Measurements from ENCODE around the gene CHAD. TPM values are rescaled to one million over a fixed set of nuclear protein-coding genes. Genes with fewer than 3 reads are reported as not detected.

The CHAD gene
- total RNA-seq, 2 donors from 2014 or later = 0.51 to 1.6 TPM

DNA sequence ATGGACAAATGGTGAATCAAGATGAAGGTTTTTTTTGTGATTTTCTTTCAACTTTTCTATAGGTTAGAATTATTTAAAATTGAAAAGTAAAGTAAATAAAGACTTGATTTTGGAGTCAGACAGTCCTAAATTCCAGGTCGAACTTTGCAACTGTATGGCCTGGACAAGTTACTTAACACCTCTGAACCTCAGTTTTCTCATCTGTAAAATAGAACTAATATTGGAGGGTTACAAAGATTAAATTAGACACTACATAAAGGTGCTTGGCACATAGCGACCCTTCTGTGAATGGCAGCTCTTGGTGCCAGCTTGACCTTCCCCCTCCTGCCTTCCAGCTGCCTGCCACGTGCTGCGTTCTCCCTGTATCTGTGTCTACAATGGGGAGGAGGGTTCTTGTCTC lies 13.0 kb upstream of the CHAD start:
- no peak for DNase-seq (ENCODE audit: low spot score)
- Histone ChIP-seq H3K4me1 (replicated peaks) (peaks cover 6% of the 10 kb centered on the region), H3K4me3 (no peak overlapping the region), H3K27ac (no peak overlapping the region), H3K27me3 (replicated peaks; ENCODE audit: insufficient read depth) (no peaks in the 10 kb centered on the region), H3K36me3 (peaks cover 0 to 8% of the 10 kb centered on the region in 2 donors), H3K9me3 (no peaks in the 10 kb centered on the region)
- 82% methylated on average over 4 of the region's 4 CpGs for WGBS
- intact Hi-C loops (cut with DNase I) = loop anchor here (1.0 to 5.0 kb wide), 3 partner anchors 61 to 361 kb away; no protein-coding TSS in a partner anchor
- TF ChIP-seq POLR2AphosphoS5 (IDR thresholded peaks at IDR 0.05) (no peak), POLR2A (IDR thresholded peaks at IDR 0.05) (no peak)
- TF ChIP-seq, protein P1, sequence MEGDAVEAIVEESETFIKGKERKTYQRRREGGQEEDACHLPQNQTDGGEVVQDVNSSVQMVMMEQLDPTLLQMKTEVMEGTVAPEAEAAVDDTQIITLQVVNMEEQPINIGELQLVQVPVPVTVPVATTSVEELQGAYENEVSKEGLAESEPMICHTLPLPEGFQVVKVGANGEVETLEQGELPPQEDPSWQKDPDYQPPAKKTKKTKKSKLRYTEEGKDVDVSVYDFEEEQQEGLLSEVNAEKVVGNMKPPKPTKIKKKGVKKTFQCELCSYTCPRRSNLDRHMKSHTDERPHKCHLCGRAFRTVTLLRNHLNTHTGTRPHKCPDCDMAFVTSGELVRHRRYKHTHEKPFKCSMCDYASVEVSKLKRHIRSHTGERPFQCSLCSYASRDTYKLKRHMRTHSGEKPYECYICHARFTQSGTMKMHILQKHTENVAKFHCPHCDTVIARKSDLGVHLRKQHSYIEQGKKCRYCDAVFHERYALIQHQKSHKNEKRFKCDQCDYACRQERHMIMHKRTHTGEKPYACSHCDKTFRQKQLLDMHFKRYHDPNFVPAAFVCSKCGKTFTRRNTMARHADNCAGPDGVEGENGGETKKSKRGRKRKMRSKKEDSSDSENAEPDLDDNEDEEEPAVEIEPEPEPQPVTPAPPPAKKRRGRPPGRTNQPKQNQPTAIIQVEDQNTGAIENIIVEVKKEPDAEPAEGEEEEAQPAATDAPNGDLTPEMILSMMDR (IDR thresholded peaks at IDR 0.05) = no peak

DNA sequence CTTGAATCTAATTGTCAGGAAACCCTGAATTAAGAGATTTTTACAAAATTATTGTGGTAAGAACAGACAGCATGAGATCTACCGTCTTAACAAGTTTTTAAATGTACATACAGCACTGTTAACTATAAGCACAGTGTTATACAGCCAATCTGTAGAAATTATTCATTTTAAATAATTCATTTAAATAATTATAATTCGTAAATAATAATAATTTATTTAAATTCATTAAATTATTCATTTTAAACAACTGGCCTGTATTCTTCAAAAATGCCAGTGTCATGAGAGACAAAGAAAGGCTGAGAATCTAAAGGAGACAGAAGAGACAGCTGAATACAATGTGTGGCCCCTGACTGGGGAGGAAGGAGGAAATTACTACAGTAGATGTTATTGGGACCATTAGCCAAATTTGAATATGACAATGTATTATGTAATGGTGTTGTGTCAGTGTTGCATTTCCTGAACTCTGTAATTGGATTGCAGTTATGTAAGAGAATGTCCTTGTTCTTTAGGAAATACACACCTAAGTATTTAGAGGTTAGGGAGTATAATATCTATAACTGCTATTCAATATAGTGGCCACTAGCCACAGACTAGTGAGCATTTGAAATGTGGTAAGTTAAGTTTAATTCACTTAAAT lies 12.3 kb upstream of the CHAD start:
- Histone ChIP-seq H3K36me3 (peaks cover 0 to 8% of the 10 kb centered on the region in 2 donors), H3K27me3 (replicated peaks; ENCODE audit: insufficient read depth) (no peaks in the 10 kb centered on the region), H3K4me3 (no peak overlapping the region), H3K27ac (no peak overlapping the region), H3K9me3 (no peaks in the 10 kb centered on the region), H3K4me1 (replicated peaks) (peaks cover 6% of the 10 kb centered on the region)
- TF ChIP-seq, protein P1 (IDR thresholded peaks at IDR 0.05) = no peak
- TF ChIP-seq POLR2AphosphoS5 (IDR thresholded peaks at IDR 0.05) (no peak), POLR2A (IDR thresholded peaks at IDR 0.05) (no peak)
- WGBS = 88% methylated on average over 2 of the region's 2 CpGs
- DNase-seq (ENCODE audit: low spot score) = no peak
- intact Hi-C loops (cut with DNase I) = loop anchor here (5.0 kb wide), 2 partner anchors 206 to 361 kb away; no protein-coding TSS in a partner anchor

DNA sequence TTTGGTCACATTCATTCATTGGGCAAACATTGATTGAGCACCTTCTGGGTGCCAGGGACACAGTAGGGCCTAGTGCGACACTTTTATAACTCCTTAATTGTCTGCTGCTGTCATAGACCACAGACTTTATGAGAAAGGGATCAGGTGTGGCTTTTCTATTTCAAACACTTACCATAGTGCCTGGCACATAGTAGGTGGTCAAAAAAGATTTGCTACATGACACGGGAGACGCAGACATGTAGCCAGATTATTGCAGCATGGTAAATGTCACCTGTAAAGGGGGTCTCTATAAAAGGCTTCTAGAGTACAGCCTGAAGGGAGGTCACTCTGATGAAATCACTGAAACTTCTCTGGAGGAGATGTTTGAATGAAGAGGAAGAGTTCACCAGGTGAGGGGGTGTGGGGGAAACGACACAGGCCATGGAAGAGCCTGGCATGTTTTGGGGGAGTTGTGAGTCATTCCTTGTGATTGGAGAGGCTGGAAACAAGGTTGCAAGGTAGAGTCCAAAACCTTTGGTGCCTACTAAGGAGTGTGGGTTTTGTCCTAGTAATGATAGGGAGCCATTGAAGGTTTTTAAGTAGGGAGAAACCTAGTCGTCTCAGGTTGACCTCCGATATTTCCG lies 11.6 kb upstream of the CHAD start:
- 83% methylated on average over 7 of the region's 7 CpGs for WGBS
- Histone ChIP-seq H3K36me3 (peaks cover 0 to 6% of the 10 kb centered on the region in 2 donors), H3K27ac (peak overlapping the region; percentile 80 to 82), H3K4me3 (no peak overlapping the region), H3K27me3 (replicated peaks; ENCODE audit: insufficient read depth) (no peaks in the 10 kb centered on the region), H3K4me1 (replicated peaks) (peaks cover 6% of the 10 kb centered on the region), H3K9me3 (no peaks in the 10 kb centered on the region)
- DNase-seq (ENCODE audit: low spot score) = no peak
- intact Hi-C loops (cut with DNase I) = loop anchor here (5.0 kb wide), 2 partner anchors 207 to 362 kb away; no protein-coding TSS in a partner anchor
- TF ChIP-seq, protein P1 (IDR thresholded peaks at IDR 0.05) = no peak
- TF ChIP-seq POLR2A (IDR thresholded peaks at IDR 0.05) (no peak), POLR2AphosphoS5 (IDR thresholded peaks at IDR 0.05) (no peak)

DNA sequence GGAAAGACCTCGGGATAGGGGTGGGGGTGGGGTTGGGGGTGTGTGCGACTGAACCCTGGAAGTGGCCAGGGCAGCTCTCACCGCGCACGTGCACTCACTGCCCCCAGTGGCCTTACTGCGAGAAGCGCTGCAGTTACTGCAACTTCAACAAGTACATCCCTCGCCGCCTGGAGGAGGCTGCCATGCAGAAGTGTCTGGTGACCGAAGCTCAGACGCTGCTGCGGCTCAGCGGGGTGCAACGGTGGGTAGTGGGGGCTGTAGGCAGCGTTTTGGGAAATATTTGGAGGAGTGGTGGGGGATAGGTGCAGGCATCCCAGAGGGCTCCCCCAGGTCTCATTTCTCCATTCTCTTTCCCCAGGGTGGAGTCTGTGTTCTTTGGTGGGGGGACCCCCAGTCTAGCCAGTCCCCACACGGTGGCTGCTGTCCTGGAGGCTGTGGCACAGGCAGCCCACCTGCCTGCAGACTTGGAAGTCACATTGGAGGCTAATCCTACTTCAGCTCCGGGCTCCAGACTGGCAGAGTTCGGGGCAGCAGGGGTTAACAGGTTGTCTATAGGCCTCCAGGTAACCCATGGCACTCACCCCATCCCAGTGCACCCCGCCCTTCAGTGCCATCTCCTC lies 11.0 kb upstream of the CHAD start:
- peak; percentile 79 for DNase-seq (ENCODE audit: low spot score)
- Histone ChIP-seq H3K27ac (peak overlapping the region; percentile 80 to 82), H3K27me3 (replicated peaks; ENCODE audit: insufficient read depth) (no peaks in the 10 kb centered on the region), H3K36me3 (no peaks in the 10 kb centered on the region), H3K9me3 (no peaks in the 10 kb centered on the region), H3K4me3 (peak overlapping the region; percentile 49 to 63), H3K4me1 (replicated peaks) (peaks cover 6% of the 10 kb centered on the region)
- WGBS = 13% methylated on average over 19 of the region's 19 CpGs
- intact Hi-C loops (cut with DNase I) = loop anchor here (5.0 kb wide), 2 partner anchors 208 to 363 kb away; no protein-coding TSS in a partner anchor
- TF ChIP-seq, protein P1 (IDR thresholded peaks at IDR 0.05) = peak; percentile 24 to 61 (median 56)
- TF ChIP-seq POLR2A (IDR thresholded peaks at IDR 0.05) = no peak

All from prostate gland (tissue), 2 donors.